ENCODE results near the gene OR2A14. TPM values are rescaled to one million over a fixed set of nuclear protein-coding genes. Genes with fewer than 3 reads are reported as not detected.
"Not testable (repeated sequence)": the region's sequence is repeated elsewhere in the genome, so short reads cannot be mapped to it uniquely, and the experiment has no call there.

The OR2A14 gene
- total RNA-seq, 1 donor from 2014 or later, result not detected

DNA sequence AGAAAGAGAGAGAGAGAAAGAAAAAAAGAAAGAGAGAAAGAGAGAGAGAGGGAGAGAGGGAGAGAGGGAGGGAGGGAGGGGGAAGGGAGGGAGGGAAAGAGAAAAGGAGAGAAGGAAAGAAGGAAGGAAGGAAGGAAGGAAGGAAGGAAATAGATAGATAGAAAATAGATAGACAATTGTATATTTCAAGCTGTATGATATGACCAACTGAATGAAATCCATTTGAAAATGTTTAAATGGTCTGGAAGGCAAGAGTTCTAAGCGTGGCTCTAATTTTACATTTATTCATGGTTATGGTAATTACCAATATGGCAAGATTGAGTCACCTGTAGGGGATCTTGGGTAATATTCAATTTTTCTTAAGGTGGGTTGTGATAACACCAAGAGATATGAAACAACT lies 35.9 kb downstream of the OR2A14 start:
- ATAC-seq (no peak), DNase-seq (no peak)
- H3K4me3 ChIP-seq, result no peak overlapping the region
- no peaks in the 10 kb centered on the region for H3K9me3 ChIP-seq
- intact Hi-C loops (cut with DNase I), result no loop called here
- no peaks in the 10 kb centered on the region for H3K36me3 ChIP-seq
- no peak overlapping the region for H3K27ac ChIP-seq
- no peaks in the 10 kb centered on the region for H3K27me3 ChIP-seq
- TF ChIP-seq, protein P1, sequence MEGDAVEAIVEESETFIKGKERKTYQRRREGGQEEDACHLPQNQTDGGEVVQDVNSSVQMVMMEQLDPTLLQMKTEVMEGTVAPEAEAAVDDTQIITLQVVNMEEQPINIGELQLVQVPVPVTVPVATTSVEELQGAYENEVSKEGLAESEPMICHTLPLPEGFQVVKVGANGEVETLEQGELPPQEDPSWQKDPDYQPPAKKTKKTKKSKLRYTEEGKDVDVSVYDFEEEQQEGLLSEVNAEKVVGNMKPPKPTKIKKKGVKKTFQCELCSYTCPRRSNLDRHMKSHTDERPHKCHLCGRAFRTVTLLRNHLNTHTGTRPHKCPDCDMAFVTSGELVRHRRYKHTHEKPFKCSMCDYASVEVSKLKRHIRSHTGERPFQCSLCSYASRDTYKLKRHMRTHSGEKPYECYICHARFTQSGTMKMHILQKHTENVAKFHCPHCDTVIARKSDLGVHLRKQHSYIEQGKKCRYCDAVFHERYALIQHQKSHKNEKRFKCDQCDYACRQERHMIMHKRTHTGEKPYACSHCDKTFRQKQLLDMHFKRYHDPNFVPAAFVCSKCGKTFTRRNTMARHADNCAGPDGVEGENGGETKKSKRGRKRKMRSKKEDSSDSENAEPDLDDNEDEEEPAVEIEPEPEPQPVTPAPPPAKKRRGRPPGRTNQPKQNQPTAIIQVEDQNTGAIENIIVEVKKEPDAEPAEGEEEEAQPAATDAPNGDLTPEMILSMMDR (IDR thresholded peaks at IDR 0.05), result no peak
- no peaks in the 10 kb centered on the region for H3K4me1 ChIP-seq

DNA sequence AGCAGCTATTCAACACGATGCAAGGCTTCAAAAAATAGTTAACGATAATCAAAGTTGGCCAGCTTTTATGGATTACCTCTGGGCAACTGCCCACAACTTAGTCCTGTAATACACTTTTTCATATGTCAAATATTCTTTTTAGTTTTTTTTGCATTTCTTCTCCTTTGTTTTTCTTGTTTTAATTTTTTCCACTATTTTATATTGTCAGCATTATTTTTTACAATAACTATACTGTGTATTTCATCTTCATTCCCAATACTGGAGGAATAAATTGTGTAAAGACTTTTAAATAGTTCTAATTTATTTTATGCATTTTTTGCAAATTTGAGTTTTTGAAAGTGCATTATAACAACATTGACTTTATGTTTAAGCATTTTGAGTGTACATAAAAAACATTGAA lies 41.8 kb downstream of the OR2A14 start:
- Histone ChIP-seq H3K36me3 (no peaks in the 10 kb centered on the region), H3K27me3 (no peaks in the 10 kb centered on the region), H3K27ac (no peak overlapping the region), H3K9me3 (no peaks in the 10 kb centered on the region), H3K4me1 (no peaks in the 10 kb centered on the region), H3K4me3 (no peak overlapping the region)
- no peak for DNase-seq
- no peak for ATAC-seq
- intact Hi-C loops (cut with DNase I), result no loop called here
- TF ChIP-seq, protein P1 (IDR thresholded peaks at IDR 0.05), result no peak

DNA sequence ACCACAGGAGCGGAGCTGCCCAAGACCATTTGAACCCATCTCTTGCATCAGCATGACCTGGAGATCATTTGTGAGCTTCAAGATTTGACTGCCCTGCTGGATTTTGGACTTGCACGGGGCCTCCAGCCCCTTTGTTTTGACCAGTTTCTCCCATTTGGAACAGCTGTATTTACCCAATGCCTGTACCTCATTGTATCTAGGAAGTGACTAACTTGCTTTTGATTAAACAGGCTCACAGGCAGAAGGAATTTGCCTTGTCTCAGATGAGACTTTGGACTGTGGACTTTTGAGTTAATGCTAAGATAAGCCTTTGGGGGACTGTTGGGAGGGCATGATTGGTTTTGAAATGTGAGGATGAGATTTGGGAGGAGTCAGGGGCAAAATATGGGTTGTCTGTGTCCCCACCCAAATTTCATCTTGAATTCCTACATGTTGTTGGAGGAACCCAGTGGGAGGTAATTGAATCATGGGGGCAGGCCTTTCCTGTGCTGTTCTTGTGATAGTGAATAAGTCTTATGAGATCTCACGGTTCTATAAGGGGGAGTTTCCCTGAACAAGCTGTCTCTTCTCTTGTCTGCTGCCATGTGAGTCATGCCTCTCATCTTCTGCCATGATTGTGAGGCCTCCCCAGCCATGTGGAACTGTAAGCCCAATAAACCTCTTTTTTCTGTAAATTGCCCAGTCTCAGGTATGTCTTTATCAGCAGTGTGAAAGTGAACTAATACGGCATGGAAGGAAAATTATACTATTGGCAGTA lies 48.8 kb downstream of the OR2A14 start:
- DNase-seq; H3K4me3 ChIP-seq; H3K27me3 ChIP-seq; H3K27ac ChIP-seq; ATAC-seq; H3K9me3 ChIP-seq; H3K4me1 ChIP-seq; H3K36me3 ChIP-seq; intact Hi-C loops (cut with DNase I): not testable (repeated sequence)

DNA sequence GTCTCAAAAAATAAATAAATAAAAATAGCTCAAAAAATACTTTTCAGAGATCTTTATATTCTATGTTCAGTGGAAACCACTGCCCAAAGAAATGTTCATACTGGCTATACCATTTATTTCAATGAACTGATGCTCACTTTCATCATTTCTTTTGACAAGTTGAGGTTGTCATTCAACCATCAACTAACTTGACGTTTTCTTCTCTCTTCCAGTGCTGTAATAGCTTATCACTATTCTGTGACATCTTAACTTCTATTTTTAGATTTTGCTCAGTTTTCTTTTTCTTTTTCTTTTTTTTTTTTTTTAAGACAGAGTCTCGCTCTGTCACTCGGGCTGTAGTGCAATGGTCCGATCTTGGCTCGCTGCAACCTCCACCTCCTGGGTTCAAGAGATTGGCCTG lies 51.6 kb downstream of the OR2A14 start:
- no peaks in the 10 kb centered on the region for H3K4me1 ChIP-seq
- H3K9me3 ChIP-seq, result no peaks in the 10 kb centered on the region
- intact Hi-C loops (cut with DNase I), result no loop called here
- no peak overlapping the region for H3K4me3 ChIP-seq
- H3K27me3 ChIP-seq, result no peaks in the 10 kb centered on the region
- H3K27ac ChIP-seq, result no peak overlapping the region
- no peaks in the 10 kb centered on the region for H3K36me3 ChIP-seq
- DNase-seq (no peak), ATAC-seq (no peak)
- TF ChIP-seq, protein P1 (IDR thresholded peaks at IDR 0.05), result no peak

DNA sequence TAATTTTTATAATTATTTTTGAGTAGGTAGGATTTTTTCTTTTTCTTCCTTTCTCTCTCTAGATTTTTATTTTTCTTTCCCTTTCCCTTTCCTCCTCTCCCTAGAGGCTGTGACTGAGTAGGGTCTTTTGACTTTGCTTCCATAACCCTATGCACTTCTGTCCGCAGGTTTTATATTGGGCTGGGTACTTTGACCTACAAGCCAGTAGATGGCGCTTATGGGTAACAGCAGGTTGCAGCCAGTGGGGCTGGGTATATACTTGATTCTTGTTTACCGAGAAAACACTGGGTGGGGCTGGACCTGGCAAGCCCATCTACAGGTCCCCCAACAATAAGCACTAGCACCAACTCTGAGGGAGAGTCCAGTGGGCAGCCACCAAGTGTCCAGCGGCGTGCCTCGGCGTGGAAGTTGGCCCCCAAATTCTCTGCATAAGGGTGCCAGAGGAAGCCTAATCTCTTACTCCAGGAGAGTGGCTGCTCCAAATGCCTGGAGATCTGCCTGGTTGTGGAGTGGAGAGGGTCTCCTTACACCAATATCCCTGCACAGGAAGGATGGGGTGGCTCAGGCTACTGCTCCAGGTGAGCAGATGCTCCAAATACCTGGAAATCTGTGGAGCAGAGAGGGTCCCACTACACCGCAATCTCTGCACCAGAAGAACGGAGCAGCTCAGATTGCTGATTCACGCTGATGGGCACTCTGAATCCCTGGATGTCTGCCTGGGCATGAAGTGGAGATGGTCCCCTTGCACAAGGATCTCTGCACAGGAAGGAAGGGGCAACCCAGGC lies 55.6 kb downstream of the OR2A14 start:
- H3K9me3 ChIP-seq; DNase-seq; H3K36me3 ChIP-seq; H3K4me3 ChIP-seq; H3K27ac ChIP-seq; H3K27me3 ChIP-seq; intact Hi-C loops (cut with DNase I); H3K4me1 ChIP-seq: not testable (repeated sequence)
- peak; percentile 87 for ATAC-seq
- TF ChIP-seq, protein P1 (IDR thresholded peaks at IDR 0.05), result peak; percentile 46

DNA sequence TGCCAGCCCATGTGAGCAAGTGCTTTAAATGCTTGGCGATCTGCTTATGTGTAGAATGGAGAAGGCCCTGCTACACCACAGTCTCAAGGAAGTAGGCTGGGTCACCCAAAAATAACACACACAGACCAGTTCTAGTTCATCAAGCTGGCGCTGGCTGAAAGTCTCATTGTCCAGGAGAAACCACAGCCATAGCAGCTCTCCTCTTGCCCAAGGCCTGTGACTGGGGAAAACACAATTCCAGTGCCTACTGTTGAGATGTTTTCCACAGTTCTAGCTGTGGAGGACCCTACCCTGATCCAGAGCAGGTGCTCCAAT lies 56.1 kb downstream of the OR2A14 start:
- H3K27me3 ChIP-seq; DNase-seq; intact Hi-C loops (cut with DNase I); H3K4me1 ChIP-seq; H3K9me3 ChIP-seq; H3K4me3 ChIP-seq; H3K36me3 ChIP-seq; H3K27ac ChIP-seq: not testable (repeated sequence)
- peak; percentile 17 for ATAC-seq

Other genes starting within 250 kb of the OR2A14 start
- gene TCAF1, start 221.0 kb upstream of the OR2A14 start, total RNA-seq, result 42.6 TPM
- gene OR2F2, start 187.9 kb upstream of the OR2A14 start, total RNA-seq, result not detected
- gene OR2F1, start 168.3 kb upstream of the OR2A14 start, total RNA-seq, result not detected
- not detected for gene OR6B1, start 122.9 kb upstream of the OR2A14 start, total RNA-seq
- gene OR2A5, start 74.2 kb upstream of the OR2A14 start, total RNA-seq, result not detected
- gene OR2A25, start 53.4 kb upstream of the OR2A14 start, total RNA-seq, result not detected
- gene OR2A12, start 36.9 kb upstream of the OR2A14 start, total RNA-seq, result not detected
- not detected for gene OR2A2, start 13.6 kb upstream of the OR2A14 start, total RNA-seq
- gene CTAGE4, start 60.3 kb downstream of the OR2A14 start, total RNA-seq, result 9.5 TPM
- gene ARHGEF35, start 72.7 kb downstream of the OR2A14 start, total RNA-seq, result 11.5 TPM
- not detected for gene OR2A42, start 116.4 kb downstream of the OR2A14 start, total RNA-seq
- gene OR2A7, start 141.6 kb downstream of the OR2A14 start, total RNA-seq, result 13.9 TPM
- 4.9 TPM for gene CTAGE8, start 146.1 kb downstream of the OR2A14 start, total RNA-seq
- gene OR2A1, start 189.2 kb downstream of the OR2A14 start, total RNA-seq, result not detected
- gene ARHGEF5, start 232.2 kb downstream of the OR2A14 start, total RNA-seq, result 36.9 TPM